ENCODE measurements around the gene ADAMTS2.

Gene ADAMTS2

GRCh38 chr5:179255527-179256327 lies 89.5 kb downstream of the ADAMTS2 start:
- H3K4me3 ChIP-seq (replicated peaks; ENCODE audit: low read depth, low read length) = no peak overlapping the region
- TF ChIP-seq CTCF (IDR thresholded peaks at IDR 0.05; ENCODE audit: low read depth, low read length, missing control alignments) = no peak
- no peak for DNase-seq (ENCODE audit: extremely low read depth, low read depth)

GRCh38 chr5:179254638-179255271 lies 90.5 kb downstream of the ADAMTS2 start:
- TF ChIP-seq CTCF (IDR thresholded peaks at IDR 0.05; ENCODE audit: low read depth, low read length, missing control alignments) = no peak
- DNase-seq (ENCODE audit: extremely low read depth, low read depth) = no peak

GRCh38 chr5:179253730-179254129 lies 91.5 kb downstream of the ADAMTS2 start:
- no peak for DNase-seq (ENCODE audit: extremely low read depth, low read depth)
- no peak for TF ChIP-seq CTCF (IDR thresholded peaks at IDR 0.05; ENCODE audit: low read depth, low read length, missing control alignments)
- no peak overlapping the region for H3K4me3 ChIP-seq (replicated peaks; ENCODE audit: low read depth, low read length)

More at GRCh38 chr5:179254638-179255271, 90.5 kb downstream of the ADAMTS2 start:
- no peak overlapping the region for H3K4me3 ChIP-seq (replicated peaks; ENCODE audit: low read depth, low read length)

GRCh38 chr5:179251276-179251969 lies 93.8 kb downstream of the ADAMTS2 start:
- DNase-seq (ENCODE audit: extremely low read depth, low read depth) = no peak
- no peak for TF ChIP-seq CTCF (IDR thresholded peaks at IDR 0.05; ENCODE audit: low read depth, low read length, missing control alignments)
- no peak overlapping the region for H3K4me3 ChIP-seq (replicated peaks; ENCODE audit: low read depth, low read length)

- DNase-seq (ENCODE audit: extremely low read depth, low read depth) = no peak
- no peak for TF ChIP-seq CTCF (IDR thresholded peaks at IDR 0.05; ENCODE audit: low read depth, low read length, missing control alignments)
- H3K4me3 ChIP-seq (replicated peaks; ENCODE audit: low read depth, low read length) = no peak overlapping the region
Measured at GRCh38 chr5:179250561-179251225, 94.6 kb downstream of the ADAMTS2 start.

GRCh38 chr5:179246227-179246626 lies 99.0 kb downstream of the ADAMTS2 start:
- TF ChIP-seq CTCF (IDR thresholded peaks at IDR 0.05; ENCODE audit: low read depth, low read length, missing control alignments) = no peak
- H3K4me3 ChIP-seq (replicated peaks; ENCODE audit: low read depth, low read length) = no peak overlapping the region
- no peak for DNase-seq (ENCODE audit: extremely low read depth, low read depth)
